ENCODE data around the gene TEAD1. TPM values are rescaled to one million over a fixed set of nuclear protein-coding genes. Genes with fewer than 3 reads are reported as not detected.
A peak's percentile ranks its signal among the peaks of the same experiment; 100 is the strongest.

Gene TEAD1
- total and polyA plus RNA-seq, 9 of the 15 experiments (the other 6 are each of a cell fraction or from before 2014, with no cell fraction given), result 1.7 to 17.7 (median 10.8) TPM

DNA sequence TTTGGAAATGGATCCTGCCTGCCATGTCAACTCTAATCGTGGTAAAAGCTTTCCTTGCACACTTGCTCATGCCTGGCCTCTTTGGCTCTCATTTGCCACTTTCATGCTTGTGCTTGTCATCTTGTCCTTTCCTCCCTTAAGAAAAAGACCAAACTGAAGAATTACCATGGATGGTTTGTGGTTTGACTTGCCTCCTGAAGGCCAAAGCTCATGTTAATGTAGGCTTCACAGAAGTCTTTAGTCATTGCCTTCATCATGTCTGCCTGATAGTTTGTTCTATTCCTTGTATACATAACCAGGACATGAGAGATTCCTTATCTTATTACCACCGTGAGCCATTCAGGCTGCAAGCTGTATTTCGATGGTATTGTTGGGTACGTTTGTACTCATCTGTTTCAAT, 17.3 kb downstream of the TEAD1 start (continued):
- TF ChIP-seq, protein P1, sequence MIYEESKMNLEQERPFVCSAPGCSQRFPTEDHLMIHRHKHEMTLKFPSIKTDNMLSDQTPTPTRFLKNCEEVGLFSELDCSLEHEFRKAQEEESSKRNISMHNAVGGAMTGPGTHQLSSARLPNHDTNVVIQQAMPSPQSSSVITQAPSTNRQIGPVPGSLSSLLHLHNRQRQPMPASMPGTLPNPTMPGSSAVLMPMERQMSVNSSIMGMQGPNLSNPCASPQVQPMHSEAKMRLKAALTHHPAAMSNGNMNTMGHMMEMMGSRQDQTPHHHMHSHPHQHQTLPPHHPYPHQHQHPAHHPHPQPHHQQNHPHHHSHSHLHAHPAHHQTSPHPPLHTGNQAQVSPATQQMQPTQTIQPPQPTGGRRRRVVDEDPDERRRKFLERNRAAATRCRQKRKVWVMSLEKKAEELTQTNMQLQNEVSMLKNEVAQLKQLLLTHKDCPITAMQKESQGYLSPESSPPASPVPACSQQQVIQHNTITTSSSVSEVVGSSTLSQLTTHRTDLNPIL (CRISPR knock-in tag; IDR thresholded peaks at IDR 0.05), result no peak
- TF ChIP-seq SP1 (CRISPR knock-in tag; IDR thresholded peaks at IDR 0.05) (no peak), ZNF778 (CRISPR knock-in tag; IDR thresholded peaks at IDR 0.05) (no peak), HMG20B (CRISPR knock-in tag; IDR thresholded peaks at IDR 0.05) (no peak), DIDO1 (tag; IDR thresholded peaks at IDR 0.05; ENCODE audit: low read depth) (no peak), CBFA2T3 (IDR thresholded peaks at IDR 0.05) (peak; percentile 18; the same call in 1 of the 2 replicates), SMARCE1 (IDR thresholded peaks at IDR 0.05) (no peak), ZNF583 (CRISPR knock-in tag; IDR thresholded peaks at IDR 0.05) (no peak), BHLHE40 (IDR thresholded peaks at IDR 0.05; ENCODE audit: low read length) (no peak), TAF9B (IDR thresholded peaks at IDR 0.05; ENCODE audit: partially characterized antibody) (no peak), DPF2 (IDR thresholded peaks at IDR 0.05) (peak; percentile 46), TOE1 (IDR thresholded peaks at IDR 0.05; ENCODE audit: borderline replicate concordance) (no peak), TOE1 (CRISPR knock-in tag; IDR thresholded peaks at IDR 0.05; ENCODE audit: borderline replicate concordance, low read depth) (no peak), ZHX1 (conservative IDR thresholded peaks at IDR 0.05; ENCODE audit: low read length) (no peak), MLLT1 (IDR thresholded peaks at IDR 0.05) (0 out of 4 replicates have a peak, but pooled peaks of 1 of the 2 experiments have one; percentile 25), MECOM (CRISPR knock-in tag; IDR thresholded peaks at IDR 0.05) (no peak), JUND (IDR thresholded peaks at IDR 0.05; ENCODE audit: borderline replicate concordance, low read depth, low read length) (0 out of 2 replicates have a peak, but pooled peaks have one; percentile 16), JUND (tag; IDR thresholded peaks at IDR 0.05; ENCODE audit: borderline replicate concordance, low read depth, low read length) (no peak; the same call in 2 of the 3 replicates), MEIS2 (IDR thresholded peaks at IDR 0.05; ENCODE audit: partially characterized antibody) (peak; percentile 2), RBM15 (IDR thresholded peaks at IDR 0.05; ENCODE audit: insufficient read depth, low read length) (no peak), RCOR1 (IDR thresholded peaks at IDR 0.05; ENCODE audit: borderline replicate concordance in 1 of 2, low read depth in 2 of 2, low read length in 2 of 2) (0 out of 4 replicates have a peak, but pooled peaks of 1 of the 2 experiments have one; percentile 11), ZNF586 (CRISPR knock-in tag; conservative IDR thresholded peaks at IDR 0.05) (no peak), RBM39 (optimal IDR thresholded peaks at IDR 0.05; ENCODE audit: low read depth, low read length) (no peak)
- TF ChIP-seq, protein P2, sequence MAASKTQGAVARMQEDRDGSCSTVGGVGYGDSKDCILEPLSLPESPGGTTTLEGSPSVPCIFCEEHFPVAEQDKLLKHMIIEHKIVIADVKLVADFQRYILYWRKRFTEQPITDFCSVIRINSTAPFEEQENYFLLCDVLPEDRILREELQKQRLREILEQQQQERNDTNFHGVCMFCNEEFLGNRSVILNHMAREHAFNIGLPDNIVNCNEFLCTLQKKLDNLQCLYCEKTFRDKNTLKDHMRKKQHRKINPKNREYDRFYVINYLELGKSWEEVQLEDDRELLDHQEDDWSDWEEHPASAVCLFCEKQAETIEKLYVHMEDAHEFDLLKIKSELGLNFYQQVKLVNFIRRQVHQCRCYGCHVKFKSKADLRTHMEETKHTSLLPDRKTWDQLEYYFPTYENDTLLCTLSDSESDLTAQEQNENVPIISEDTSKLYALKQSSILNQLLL (CRISPR knock-in tag; IDR thresholded peaks at IDR 0.05; ENCODE audit: borderline replicate concordance), result no peak
